ENCODE measurements around the gene ASAP3. TPM values are rescaled to one million over a fixed set of nuclear protein-coding genes. Genes with fewer than 3 reads are reported as not detected.

ASAP3 gene
- total and polyA plus RNA-seq, 9 of the 15 experiments (the other 6 are each of a cell fraction or from before 2014, with no cell fraction given), result 1.7 to 31.2 (median 17.4) TPM

GRCh38 chr1:23475134-23475628 lies 8.8 kb downstream of the ASAP3 start (continued):
- TF ChIP-seq ID3 (CRISPR knock-in tag; IDR thresholded peaks at IDR 0.05) (no peak), ID3 (tag; IDR thresholded peaks at IDR 0.05) (no peak), CC2D1A (IDR thresholded peaks at IDR 0.05) (no peak), ARID1B (IDR thresholded peaks at IDR 0.05) (no peak), ZNF354B (CRISPR knock-in tag; IDR thresholded peaks at IDR 0.05) (no peak), RBM39 (optimal IDR thresholded peaks at IDR 0.05; ENCODE audit: low read depth, low read length) (no peak), CHD4 (IDR thresholded peaks at IDR 0.05; ENCODE audit: insufficient read depth, insufficient replicate concordance, low read depth, low read length, poor library complexity, severe bottlenecking) (no peak), ZBTB9 (CRISPR knock-in tag; IDR thresholded peaks at IDR 0.05) (no peak), CCNT2 (IDR thresholded peaks at IDR 0.05; ENCODE audit: borderline replicate concordance, extremely low read depth, insufficient read length, low read depth, low read length) (no peak), NRF1 (conservative IDR thresholded peaks at IDR 0.05 in 1 of 2, IDR thresholded peaks at IDR 0.05 in 1 of 2) (no peak), NFIC (IDR thresholded peaks at IDR 0.05) (peak; percentile 81)
